Loucy (cell line): Measurements from ENCODE around the gene BRI3.

Experiments used
- H2AFZ ChIP-seq: fragments of 200-600 bp; sonication (generic); 2 replicates; pipeline ENCODE4 v1.6.0; 2016; ENCODE audit warnings: antibody characterized with exemption, mild to moderate bottlenecking, low read length, moderate library complexity
- H3F3A ChIP-seq: fragments of 200-600 bp; 2 replicates; pipeline ENCODE4 v1.6.0; 2016; ENCODE audit warnings: antibody characterized with exemption, low read depth, mild to moderate bottlenecking
- H3K27me3 ChIP-seq: fragments of 200-600 bp; sonication (generic); 2 replicates; pipeline ENCODE4 v1.6.1; 2014; ENCODE audit warnings: low read length, mild to moderate bottlenecking; ENCODE audit not compliant: insufficient read depth, poor library complexity, severe bottlenecking
- H3K36me3 ChIP-seq: fragments of 200-600 bp; sonication (generic); 2 replicates; pipeline ENCODE4 v1.6.1; 2016; ENCODE audit warnings: low read length; ENCODE audit not compliant: insufficient read depth
- H3K4me1 ChIP-seq: fragments of 200-600 bp; sonication (generic); 2 replicates; pipeline ENCODE4 v1.5.1; 2014; ENCODE audit warnings: low read length, mild to moderate bottlenecking; ENCODE audit not compliant: insufficient read depth, poor library complexity, severe bottlenecking
- H3K4me2 ChIP-seq: fragments of 200-600 bp; sonication (generic); 2 replicates; pipeline ENCODE4 v1.6.0; 2014; ENCODE audit warnings: antibody characterized with exemption, low read length, low read depth, mild to moderate bottlenecking; ENCODE audit not compliant: poor library complexity, severe bottlenecking
- H3K4me3 ChIP-seq: fragments of 200-600 bp; sonication (generic); 2 replicates; pipeline ENCODE4 v1.5.1; 2014; ENCODE audit warnings: low read length, mild to moderate bottlenecking, mixed read lengths; ENCODE audit not compliant: poor library complexity, severe bottlenecking
- H3K79me2 ChIP-seq: fragments of 200-600 bp; sonication (generic); 2 replicates; pipeline ENCODE4 v1.6.1; 2014; ENCODE audit warnings: low read length; ENCODE audit not compliant: insufficient read depth
- H3K9ac ChIP-seq: fragments of 200-600 bp; sonication (generic); 2 replicates; pipeline ENCODE4 v1.6.0; 2014; ENCODE audit warnings: mild to moderate bottlenecking, low read depth, low read length, moderate library complexity; ENCODE audit not compliant: poor library complexity, severe bottlenecking
- H3K9me2 ChIP-seq: fragments of 200-600 bp; sonication (generic); replicated peaks from 2 replicates; pipeline ENCODE4 v1.6.1; 2016; ENCODE audit warnings: low read depth, low read length, mixed read lengths
- H3K9me3 ChIP-seq: fragments of 200-600 bp; sonication (generic); 2 replicates; pipeline ENCODE4 v1.6.1; 2014; ENCODE audit warnings: mild to moderate bottlenecking, antibody characterized with exemption, low read length, low read depth; ENCODE audit not compliant: insufficient read depth
- H4K20me1 ChIP-seq: fragments of 200-600 bp; sonication (generic); 2 replicates; pipeline ENCODE4 v1.6.0; 2014; ENCODE audit warnings: antibody characterized with exemption, low read length, mild to moderate bottlenecking; ENCODE audit not compliant: insufficient read depth, poor library complexity, severe bottlenecking
- CTCF ChIP-seq: fragments of 200-600 bp; sonication (generic); conservative IDR thresholded peaks from 2 replicates; pipeline ENCODE4 v1.5.1; 2014; ENCODE audit warnings: mild to moderate bottlenecking, antibody characterized with exemption, low read length
- EZH2phosphoT487 ChIP-seq: fragments of 200-600 bp; IDR thresholded peaks from 2 replicates; pipeline ENCODE4 v1.6.1; 2018; ENCODE audit warnings: antibody characterized with exemption, mild to moderate bottlenecking, moderate library complexity, borderline replicate concordance

The BRI3 gene

DNA sequence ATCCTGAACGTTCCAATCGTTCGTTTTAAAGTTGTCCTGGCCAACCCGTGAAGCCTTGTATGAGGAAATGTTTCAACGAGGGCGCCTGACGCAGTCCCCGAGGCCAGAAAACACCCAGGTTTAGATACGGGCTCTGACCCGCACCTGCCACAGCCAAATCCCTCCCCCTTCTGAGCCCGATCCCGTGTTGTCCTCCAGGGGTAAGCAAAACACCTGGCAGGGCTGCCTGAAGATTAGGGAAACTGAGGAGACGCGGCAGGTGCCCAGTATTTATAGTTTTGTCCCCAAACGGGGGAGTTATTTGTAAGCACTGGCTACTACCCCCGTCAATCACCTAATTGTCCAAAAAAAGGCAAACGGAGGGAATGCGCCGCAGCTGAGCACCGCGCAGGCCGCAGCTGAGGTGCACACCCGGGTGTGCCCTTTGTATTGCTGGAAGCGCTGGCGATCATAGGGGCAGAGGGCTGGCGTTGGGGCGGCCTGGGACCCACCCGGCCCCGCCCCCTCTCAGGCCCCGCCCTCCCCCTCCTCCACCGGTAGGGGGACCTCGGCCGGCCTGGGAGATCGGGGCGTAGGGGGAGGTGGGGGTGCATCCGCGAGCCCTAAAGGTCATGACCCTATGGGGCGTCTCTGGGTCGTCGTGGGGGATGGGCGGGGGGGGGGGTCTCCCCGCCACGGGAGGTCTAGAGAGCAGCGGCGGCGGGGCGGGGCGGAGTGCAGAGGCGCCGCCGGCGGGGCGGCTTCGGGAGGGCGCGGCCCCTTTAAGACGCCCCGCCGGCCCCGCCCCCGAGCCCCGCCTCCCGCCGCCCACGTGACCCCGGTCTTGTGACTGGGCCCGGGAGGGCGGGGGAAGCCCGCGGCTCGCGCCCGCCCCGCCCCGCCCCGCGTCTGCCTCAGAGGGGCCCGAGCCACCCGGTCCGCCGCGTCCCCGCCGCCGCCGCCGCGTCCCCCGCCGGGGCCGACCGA lies at the start of gene BRI3:
TSS of gene BRI3 (plus strand) at position 896 of the 966 bp plus-strand sequence. CDS start 110 bp downstream, outside the sequence.
- peak within 1 kb of the TSS; percentile 92 for H3K9ac ChIP-seq
- peak within 1 kb of the TSS; percentile 95 for H3K4me3 ChIP-seq
- peak within 1 kb of the TSS; percentile 100 for H3K4me2 ChIP-seq
- no peaks in the 10 kb centered on the region for H3K9me2 ChIP-seq
- no peaks in the 10 kb centered on the region for H3K36me3 ChIP-seq
- H4K20me1 ChIP-seq: peaks cover 32% of the 10 kb centered on the region
- peaks cover 37% of the 10 kb centered on the region; the same call in 1 of the 2 replicates for H3K79me2 ChIP-seq
- peak within 1 kb of the TSS; percentile 100 for H2AFZ ChIP-seq
- no peaks in the 10 kb centered on the region for H3K27me3 ChIP-seq
- no peaks in the 10 kb centered on the region for H3K9me3 ChIP-seq
- TF ChIP-seq EZH2phosphoT487: no peak
- no peaks in the 10 kb centered on the region for H3F3A ChIP-seq
- peaks cover 35% of the 10 kb centered on the region for H3K4me1 ChIP-seq

DNA sequence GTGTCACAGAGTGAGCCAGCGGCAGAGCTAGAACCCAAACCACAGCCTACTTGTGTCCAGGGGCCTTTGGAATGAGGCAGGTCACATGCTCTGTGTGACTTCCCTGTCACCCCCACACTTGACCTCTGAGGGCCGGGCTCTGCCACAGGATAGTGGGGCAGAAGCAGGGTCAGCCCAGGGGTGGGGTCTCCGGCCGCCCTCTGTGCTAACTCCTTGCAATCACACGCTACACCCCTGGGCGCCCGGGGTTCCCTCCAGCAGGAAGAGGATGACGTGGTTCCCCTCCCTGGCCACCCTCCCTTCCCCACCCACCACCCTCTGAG lies 49.3 kb upstream of the BRI3 start:
- Histone ChIP-seq H3K4me2 (no peak overlapping the region), H3K79me2 (no peaks in the 10 kb centered on the region), H3K9me3 (no peaks in the 10 kb centered on the region), H3K9me2 (no peaks in the 10 kb centered on the region), H3K4me1 (no peaks in the 10 kb centered on the region), H3F3A (no peaks in the 10 kb centered on the region), H3K36me3 (no peaks in the 10 kb centered on the region), H3K4me3 (no peak overlapping the region), H3K27me3 (no peaks in the 10 kb centered on the region), H2AFZ (no peak overlapping the region), H3K9ac (no peak overlapping the region), H4K20me1 (no peaks in the 10 kb centered on the region)
- TF ChIP-seq CTCF (no peak), EZH2phosphoT487 (no peak)

DNA sequence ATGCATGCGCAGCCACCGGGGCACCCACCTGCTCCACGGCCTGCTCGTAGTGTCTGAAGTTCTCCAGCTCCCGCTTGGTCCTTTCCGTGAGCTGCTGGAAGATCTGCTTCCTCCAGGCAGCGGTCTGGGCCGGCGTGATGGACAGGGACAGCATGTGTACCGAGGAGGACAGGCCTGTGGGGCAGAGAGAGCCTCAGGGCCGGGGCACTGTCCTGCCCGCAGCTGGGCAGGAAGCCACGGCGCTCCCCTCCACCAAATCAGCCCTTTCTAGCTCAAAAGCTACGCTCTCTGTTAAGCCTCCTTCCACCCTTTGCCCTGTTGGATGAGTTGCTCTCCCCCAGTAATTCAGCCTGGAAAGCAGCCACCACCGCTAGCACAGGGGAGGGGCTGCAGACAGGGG lies 48.7 kb upstream of the BRI3 start:
- no peak overlapping the region for H3K9ac ChIP-seq
- no peaks in the 10 kb centered on the region for H3K9me3 ChIP-seq
- no peaks in the 10 kb centered on the region for H3K79me2 ChIP-seq
- H3K36me3 ChIP-seq: no peaks in the 10 kb centered on the region
- no peaks in the 10 kb centered on the region for H3K4me1 ChIP-seq
- TF ChIP-seq EZH2phosphoT487: no peak
- no peak for TF ChIP-seq CTCF
- no peak overlapping the region for H3K4me3 ChIP-seq
- no peak overlapping the region for H3K4me2 ChIP-seq
- no peaks in the 10 kb centered on the region for H3F3A ChIP-seq
- H3K27me3 ChIP-seq: no peaks in the 10 kb centered on the region
- H4K20me1 ChIP-seq: no peaks in the 10 kb centered on the region
- no peak overlapping the region for H2AFZ ChIP-seq
- no peaks in the 10 kb centered on the region for H3K9me2 ChIP-seq
